HCT116 (cell line): ENCODE results near the gene PRRX2. TPM values are rescaled to one million over a fixed set of nuclear protein-coding genes. Genes with fewer than 3 reads are reported as not detected.

Experiments
- ATAC-seq: fragments of 200-7000 bp; cut with Tn5 transposase; 2 replicates; pipeline ENCODE4 v1.9.1; 2020; ENCODE audit warnings: mild to moderate bottlenecking, moderate library complexity
- BruUV-seq: library from RNA; stranded (reverse); fragments of 400-500 nt; replicated peaks from 2 replicates; lab custom pipeline; 2021; lab: Mats Ljungman, UMichigan
- CTCF ChIA-PET: fragments of 300-600 bp; sonication (Branson Sonifier 250); formaldehyde crosslinking; loops from one replicate; lab custom pipeline; 2021; ENCODE audit warnings: antibody characterized with exemption; lab: Charles Lee
- POLR2A ChIA-PET: fragments of 300-600, 350-600 bp; sonication (Branson Sonifier 250); formaldehyde crosslinking; loops from one replicate; lab custom pipeline; 2021; ENCODE audit warnings: antibody characterized with exemption; lab: Charles Lee
- RAD21 ChIA-PET, 2 experiments: fragments of 300-600 bp; sonication (Branson Sonifier 250); formaldehyde crosslinking; loops; one replicate each; lab custom pipeline; 2023; ENCODE audit warnings: low total read pairs in 2 of 2; ENCODE audit not compliant: uncharacterized antibody in 2 of 2, unreplicated experiment in 2 of 2, low non-redundant PET in 1 of 2; lab: Charles Lee
- DNase-seq: peaks from one replicate; pipeline ENCODE4 v3.0.0-alpha.2; 2010; ENCODE audit warnings: low read depth, low spot score
- H2AFZ ChIP-seq: fragments of 200-600 bp; shearing (Covaris generic), sonication (generic); 2 replicates; pipeline ENCODE4 v1.6.1; 2017; ENCODE audit warnings: low read depth, mixed run types, mixed read lengths, antibody characterized with exemption, low read length; ENCODE audit not compliant: poor library complexity, severe bottlenecking
- H3K27ac ChIP-seq: 2 replicates; pipeline ENCODE4 v1.5.1; 2012; ENCODE audit warnings: low read depth, low read length
- H3K27me3 ChIP-seq: fragments of 200-600 bp; sonication (generic); 2 replicates; pipeline ENCODE4 v1.6.1; 2016; ENCODE audit warnings: mixed run types, low read length, mixed read lengths; ENCODE audit not compliant: insufficient read depth
- H3K36me3 ChIP-seq, 2 experiments: fragments of 200-500 bp in 1 of 2; fragments of 200-600 bp in 1 of 2; sonication (Bioruptor generic) in 1 of 2; sonication (generic) in 1 of 2; 2 replicates each; pipeline versions ENCODE4 v1.5.1 to v1.6.1; 2014 to 2016; ENCODE audit warnings: low read length in 2 of 2, inconsistent platforms in 1 of 2, mixed read lengths in 1 of 2, mixed run types in 1 of 2; ENCODE audit not compliant: insufficient read depth in 2 of 2, control insufficient read depth in 1 of 2
- H3K4me1 ChIP-seq, 2 experiments: fragments of 200-600 bp in 1 of 2; sonication (generic) in 1 of 2; 2 replicates each; pipeline versions ENCODE4 v1.5.1 to v1.6.1; 2012 to 2017; ENCODE audit warnings: low read length in 2 of 2, inconsistent platforms in 1 of 2, mild to moderate bottlenecking in 1 of 2, mixed read lengths in 1 of 2, mixed run types in 1 of 2, moderate library complexity in 1 of 2; ENCODE audit not compliant: insufficient read depth in 2 of 2, control insufficient read depth in 1 of 2
- H3K4me2 ChIP-seq: fragments of 200-600 bp; sonication (generic); 2 replicates; pipeline ENCODE4 v1.6.1; 2017; ENCODE audit warnings: mixed run types, low read length, mixed read lengths
- H3K4me3 ChIP-seq, 2 experiments: fragments of 200-600 bp in 1 of 2; sonication (generic) in 1 of 2; replicated peaks in 1 of 2; 2 replicates each; pipeline ENCODE4 v1.5.1; 2011 to 2016; ENCODE audit warnings: low read length in 2 of 2, control low read depth in 1 of 2, low read depth in 1 of 2, mild to moderate bottlenecking in 1 of 2, mixed read lengths in 1 of 2, mixed run types in 1 of 2
- H3K79me2 ChIP-seq: fragments of 200-600 bp; sonication (generic); 2 replicates; pipeline ENCODE4 v1.6.1; 2017; ENCODE audit warnings: mild to moderate bottlenecking, mixed run types, low read length, moderate library complexity, mixed read lengths; ENCODE audit not compliant: insufficient read depth
- H3K9ac ChIP-seq: fragments of 200-600 bp; sonication (generic); 2 replicates; pipeline ENCODE4 v1.6.1; 2016; ENCODE audit warnings: low read length, mixed read lengths
- H3K9me2 ChIP-seq: fragments of 200-600 bp; sonication (generic), shearing (Covaris generic); 2 replicates; pipeline ENCODE4 v1.6.1; 2017; ENCODE audit warnings: mixed run types, mild to moderate bottlenecking, moderate library complexity; ENCODE audit not compliant: insufficient read depth
- H3K9me3 ChIP-seq, 2 experiments: fragments of 200-500 bp in 1 of 2; fragments of 200-600 bp in 1 of 2; sonication (Bioruptor generic) in 1 of 2; sonication (generic) in 1 of 2; 2 replicates each; pipeline ENCODE4 v1.6.1; 2014 to 2017; ENCODE audit warnings: low read length in 2 of 2, mixed read lengths in 2 of 2, inconsistent platforms in 1 of 2, low read depth in 1 of 2, mild to moderate bottlenecking in 1 of 2, mixed run types in 1 of 2, moderate library complexity in 1 of 2; ENCODE audit not compliant: control insufficient read depth in 1 of 2, insufficient read depth in 1 of 2
- H4K20me1 ChIP-seq: fragments of 200-600 bp; sonication (generic), shearing (Covaris generic); 2 replicates; pipeline ENCODE4 v1.6.1; 2017; ENCODE audit warnings: mixed run types, mild to moderate bottlenecking, moderate library complexity; ENCODE audit not compliant: insufficient read depth
- CEBPB ChIP-seq: IDR thresholded peaks from 2 replicates; pipeline ENCODE4 v1.6.1; 2012; ENCODE audit warnings: low read depth
- EGR1 ChIP-seq: IDR thresholded peaks from 2 replicates; pipeline ENCODE4 v1.6.1; 2012; ENCODE audit warnings: low read depth
- EZH2 ChIP-seq: fragments of 200-600 bp; sonication (generic); IDR thresholded peaks from 2 replicates; pipeline ENCODE4 v1.6.1; 2017; ENCODE audit warnings: antibody characterized with exemption, mixed run types
- EZH2phosphoT487 ChIP-seq: fragments of 200-600 bp; IDR thresholded peaks from 2 replicates; pipeline ENCODE4 v1.6.1; 2018; ENCODE audit warnings: antibody characterized with exemption, borderline replicate concordance
- RAD21 ChIP-seq: IDR thresholded peaks from 2 replicates; pipeline ENCODE4 v1.6.1; 2012; ENCODE audit warnings: low read depth, mild to moderate bottlenecking
- SIN3A ChIP-seq: IDR thresholded peaks from 2 replicates; pipeline ENCODE4 v1.6.1; 2012; ENCODE audit warnings: low read depth
- SRF ChIP-seq: IDR thresholded peaks from 2 replicates; pipeline ENCODE4 v1.6.1; 2012; ENCODE audit warnings: low read depth
- ZFX ChIP-seq: fragments of 450-650 bp; IDR thresholded peaks from 2 replicates; pipeline ENCODE4 v1.6.1; 2017
- ZNF274 ChIP-seq: fragments of 200-500 bp; sonication (Bioruptor generic); IDR thresholded peaks from 2 replicates; pipeline ENCODE4 v1.6.1; 2014; ENCODE audit warnings: mild to moderate bottlenecking, low read depth, low read length, inconsistent platforms
- intact Hi-C: fragments of 100-400 bp; cut with micrococcal nuclease; formaldehyde crosslinking; loops from 2 replicates; pipeline ENCODE4 v1.10.0; 2022
- total RNA-seq: library from RNA; stranded (reverse); gene quantifications from one replicate; pipeline ENCODE4 v1.2.1, GENCODE V29; 2021; ENCODE audit not compliant: unreplicated experiment
- TF ChIP-seq, protein P1 (sequence below): IDR thresholded peaks from 2 replicates; pipeline ENCODE4 v1.6.1; 2011; ENCODE audit warnings: mild to moderate bottlenecking, low read length, moderate library complexity; ENCODE audit not compliant: insufficient replicate concordance; ENCODE audit errors: extremely low read depth
- TF ChIP-seq, protein P2 (sequence below): IDR thresholded peaks from 2 replicates; pipeline ENCODE4 v1.6.1; 2012; ENCODE audit warnings: low read depth
- TF ChIP-seq, protein P3 (sequence below): IDR thresholded peaks from 2 replicates; pipeline ENCODE4 v1.6.1; 2012

Gene PRRX2
- total RNA-seq, 1 experiment from 2014 or later = 25.5 TPM

DNA sequence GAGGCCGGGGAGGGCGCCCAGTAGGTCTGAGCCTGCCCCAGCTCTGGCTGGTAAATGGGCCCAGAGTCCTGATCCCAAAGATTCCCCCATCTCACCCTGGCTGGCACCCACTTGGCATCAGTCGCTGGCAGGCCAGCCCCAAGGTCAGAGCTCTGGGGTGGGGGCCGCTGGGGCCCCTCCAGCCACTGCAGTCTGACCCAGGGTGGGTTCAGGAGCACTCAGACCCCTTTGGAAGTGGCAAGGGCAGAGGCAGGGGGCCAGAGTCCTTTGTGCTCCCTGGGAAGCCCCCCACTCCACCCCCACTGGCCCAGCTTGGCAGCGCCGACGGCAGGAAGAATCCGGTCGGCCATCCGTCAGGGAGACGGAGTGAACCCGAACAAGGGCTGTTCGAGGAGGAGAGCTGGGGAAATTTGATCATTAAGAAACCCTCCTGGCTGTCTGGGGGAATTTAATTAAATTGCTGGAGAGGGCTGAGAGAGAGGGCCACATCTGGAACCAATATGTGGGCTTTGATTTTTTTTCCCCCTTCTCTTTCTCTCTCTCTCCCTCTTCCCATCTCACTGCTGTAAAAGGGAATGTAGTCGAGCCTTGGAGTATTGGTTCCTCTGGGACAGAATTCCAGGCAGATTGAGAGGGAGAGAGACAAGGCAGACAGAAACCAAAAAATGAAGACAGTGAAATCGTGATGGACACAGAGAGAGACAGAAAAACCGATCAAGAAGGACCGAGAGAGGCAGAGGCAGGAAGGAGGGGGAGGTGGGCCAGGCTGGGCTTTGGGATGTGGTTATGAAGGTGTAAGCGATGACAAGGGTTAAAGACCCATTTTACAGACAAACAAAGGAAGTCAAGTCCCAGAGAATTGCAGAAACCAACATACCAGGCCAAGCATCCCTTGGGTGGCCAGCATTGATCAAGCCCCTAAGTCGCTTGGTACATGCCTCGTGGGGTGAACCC, 15.4 kb upstream of the PRRX2 start:
- TF ChIP-seq ZFX = no peak
- TF ChIP-seq, protein P1, sequence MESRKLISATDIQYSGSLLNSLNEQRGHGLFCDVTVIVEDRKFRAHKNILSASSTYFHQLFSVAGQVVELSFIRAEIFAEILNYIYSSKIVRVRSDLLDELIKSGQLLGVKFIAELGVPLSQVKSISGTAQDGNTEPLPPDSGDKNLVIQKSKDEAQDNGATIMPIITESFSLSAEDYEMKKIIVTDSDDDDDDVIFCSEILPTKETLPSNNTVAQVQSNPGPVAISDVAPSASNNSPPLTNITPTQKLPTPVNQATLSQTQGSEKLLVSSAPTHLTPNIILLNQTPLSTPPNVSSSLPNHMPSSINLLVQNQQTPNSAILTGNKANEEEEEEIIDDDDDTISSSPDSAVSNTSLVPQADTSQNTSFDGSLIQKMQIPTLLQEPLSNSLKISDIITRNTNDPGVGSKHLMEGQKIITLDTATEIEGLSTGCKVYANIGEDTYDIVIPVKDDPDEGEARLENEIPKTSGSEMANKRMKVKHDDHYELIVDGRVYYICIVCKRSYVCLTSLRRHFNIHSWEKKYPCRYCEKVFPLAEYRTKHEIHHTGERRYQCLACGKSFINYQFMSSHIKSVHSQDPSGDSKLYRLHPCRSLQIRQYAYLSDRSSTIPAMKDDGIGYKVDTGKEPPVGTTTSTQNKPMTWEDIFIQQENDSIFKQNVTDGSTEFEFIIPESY = no peak
- TF ChIP-seq, protein P2, sequence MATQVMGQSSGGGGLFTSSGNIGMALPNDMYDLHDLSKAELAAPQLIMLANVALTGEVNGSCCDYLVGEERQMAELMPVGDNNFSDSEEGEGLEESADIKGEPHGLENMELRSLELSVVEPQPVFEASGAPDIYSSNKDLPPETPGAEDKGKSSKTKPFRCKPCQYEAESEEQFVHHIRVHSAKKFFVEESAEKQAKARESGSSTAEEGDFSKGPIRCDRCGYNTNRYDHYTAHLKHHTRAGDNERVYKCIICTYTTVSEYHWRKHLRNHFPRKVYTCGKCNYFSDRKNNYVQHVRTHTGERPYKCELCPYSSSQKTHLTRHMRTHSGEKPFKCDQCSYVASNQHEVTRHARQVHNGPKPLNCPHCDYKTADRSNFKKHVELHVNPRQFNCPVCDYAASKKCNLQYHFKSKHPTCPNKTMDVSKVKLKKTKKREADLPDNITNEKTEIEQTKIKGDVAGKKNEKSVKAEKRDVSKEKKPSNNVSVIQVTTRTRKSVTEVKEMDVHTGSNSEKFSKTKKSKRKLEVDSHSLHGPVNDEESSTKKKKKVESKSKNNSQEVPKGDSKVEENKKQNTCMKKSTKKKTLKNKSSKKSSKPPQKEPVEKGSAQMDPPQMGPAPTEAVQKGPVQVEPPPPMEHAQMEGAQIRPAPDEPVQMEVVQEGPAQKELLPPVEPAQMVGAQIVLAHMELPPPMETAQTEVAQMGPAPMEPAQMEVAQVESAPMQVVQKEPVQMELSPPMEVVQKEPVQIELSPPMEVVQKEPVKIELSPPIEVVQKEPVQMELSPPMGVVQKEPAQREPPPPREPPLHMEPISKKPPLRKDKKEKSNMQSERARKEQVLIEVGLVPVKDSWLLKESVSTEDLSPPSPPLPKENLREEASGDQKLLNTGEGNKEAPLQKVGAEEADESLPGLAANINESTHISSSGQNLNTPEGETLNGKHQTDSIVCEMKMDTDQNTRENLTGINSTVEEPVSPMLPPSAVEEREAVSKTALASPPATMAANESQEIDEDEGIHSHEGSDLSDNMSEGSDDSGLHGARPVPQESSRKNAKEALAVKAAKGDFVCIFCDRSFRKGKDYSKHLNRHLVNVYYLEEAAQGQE = no peak
- no peak for TF ChIP-seq SIN3A
- TF ChIP-seq RAD21 = no peak
- no peak for TF ChIP-seq ZNF274
- no peak for TF ChIP-seq EZH2
- TF ChIP-seq CEBPB = no peak
- no peak for TF ChIP-seq EZH2phosphoT487
- TF ChIP-seq, protein P3, sequence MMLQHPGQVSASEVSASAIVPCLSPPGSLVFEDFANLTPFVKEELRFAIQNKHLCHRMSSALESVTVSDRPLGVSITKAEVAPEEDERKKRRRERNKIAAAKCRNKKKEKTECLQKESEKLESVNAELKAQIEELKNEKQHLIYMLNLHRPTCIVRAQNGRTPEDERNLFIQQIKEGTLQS = no peak
- TF ChIP-seq SRF = no peak
- no peak for TF ChIP-seq EGR1
- H2AFZ ChIP-seq = no peak overlapping the region
- no peak overlapping the region for H3K27ac ChIP-seq
- H3K4me1 ChIP-seq = no peaks in the 10 kb centered on the region
- no TSS peak for BruUV-seq
- H3K9me2 ChIP-seq = no peaks in the 10 kb centered on the region
- intact Hi-C loops = no loop called here
- H3K4me2 ChIP-seq = no peak overlapping the region
- H3K27me3 ChIP-seq = no peaks in the 10 kb centered on the region
- POLR2A ChIA-PET = no interaction called here
- ATAC-seq = no peak
- H3K4me3 ChIP-seq = no peak overlapping the region
- H3K36me3 ChIP-seq = no peaks in the 10 kb centered on the region
- H3K9me3 ChIP-seq = no peaks in the 10 kb centered on the region
- no peaks in the 10 kb centered on the region for H3K79me2 ChIP-seq
- H3K9ac ChIP-seq = no peak overlapping the region
- no peak for DNase-seq
- CTCF ChIA-PET = no interaction called here
- RAD21 ChIA-PET = no interaction called here
- no peaks in the 10 kb centered on the region for H4K20me1 ChIP-seq
